HL-60 (cell line): ENCODE results near the gene TLX1.

Source experiments
- DNase-seq, 2 experiments: peaks; one replicate each; pipeline ENCODE4 v3.0.0-alpha.2; 2010 to 2020; ENCODE audit warnings: low read depth in 1 of 2, low spot score in 1 of 2
- H3K27ac ChIP-seq: fragments of 250-450 bp; sonication (Bioruptor Pico); replicated peaks from 2 replicates; pipeline ENCODE4 v1.5.1; 2020; ENCODE audit warnings: mild to moderate bottlenecking, moderate library complexity
- H3K27me3 ChIP-seq: fragments of 250-450 bp; sonication (Bioruptor Pico); 2 replicates; pipeline ENCODE4 v1.5.1; 2021; ENCODE audit warnings: mild to moderate bottlenecking, moderate library complexity; ENCODE audit not compliant: insufficient read depth, poor library complexity, severe bottlenecking
- H3K4me3 ChIP-seq: replicated peaks from 2 replicates; pipeline ENCODE4 v1.5.1; 2011; ENCODE audit warnings: mild to moderate bottlenecking, control low read depth, low read length; ENCODE audit not compliant: insufficient read depth
- CTCF ChIP-seq: IDR thresholded peaks from one replicate; pipeline ENCODE4 v1.5.1; 2011; ENCODE audit warnings: low read length, control low read depth, inconsistent platforms; ENCODE audit not compliant: insufficient read depth
- GABPA ChIP-seq: IDR thresholded peaks from 2 replicates; pipeline ENCODE4 v1.6.1; 2012; ENCODE audit warnings: low read depth
- POLR2AphosphoS5 ChIP-seq: IDR thresholded peaks from 2 replicates; pipeline ENCODE4 v1.6.1; 2012; ENCODE audit warnings: low read depth
- SPI1 ChIP-seq: IDR thresholded peaks from 2 replicates; pipeline ENCODE4 v1.6.1; 2012; ENCODE audit warnings: low read depth, mild to moderate bottlenecking, borderline replicate concordance
- TF ChIP-seq, protein P1 (sequence below): IDR thresholded peaks from 2 replicates; pipeline ENCODE4 v1.6.1; 2012; ENCODE audit warnings: low read depth; ENCODE audit not compliant: insufficient replicate concordance

The TLX1 gene

GRCh38 chr10:101099901-101100300 is 31.2 kb upstream of the TLX1 start:
- peaks cover 7% of the 10 kb centered on the region for H3K27me3 ChIP-seq
- DNase-seq, result no peak
- H3K4me3 ChIP-seq, result no peak overlapping the region
- no peak overlapping the region for H3K27ac ChIP-seq
- TF ChIP-seq, protein P1, sequence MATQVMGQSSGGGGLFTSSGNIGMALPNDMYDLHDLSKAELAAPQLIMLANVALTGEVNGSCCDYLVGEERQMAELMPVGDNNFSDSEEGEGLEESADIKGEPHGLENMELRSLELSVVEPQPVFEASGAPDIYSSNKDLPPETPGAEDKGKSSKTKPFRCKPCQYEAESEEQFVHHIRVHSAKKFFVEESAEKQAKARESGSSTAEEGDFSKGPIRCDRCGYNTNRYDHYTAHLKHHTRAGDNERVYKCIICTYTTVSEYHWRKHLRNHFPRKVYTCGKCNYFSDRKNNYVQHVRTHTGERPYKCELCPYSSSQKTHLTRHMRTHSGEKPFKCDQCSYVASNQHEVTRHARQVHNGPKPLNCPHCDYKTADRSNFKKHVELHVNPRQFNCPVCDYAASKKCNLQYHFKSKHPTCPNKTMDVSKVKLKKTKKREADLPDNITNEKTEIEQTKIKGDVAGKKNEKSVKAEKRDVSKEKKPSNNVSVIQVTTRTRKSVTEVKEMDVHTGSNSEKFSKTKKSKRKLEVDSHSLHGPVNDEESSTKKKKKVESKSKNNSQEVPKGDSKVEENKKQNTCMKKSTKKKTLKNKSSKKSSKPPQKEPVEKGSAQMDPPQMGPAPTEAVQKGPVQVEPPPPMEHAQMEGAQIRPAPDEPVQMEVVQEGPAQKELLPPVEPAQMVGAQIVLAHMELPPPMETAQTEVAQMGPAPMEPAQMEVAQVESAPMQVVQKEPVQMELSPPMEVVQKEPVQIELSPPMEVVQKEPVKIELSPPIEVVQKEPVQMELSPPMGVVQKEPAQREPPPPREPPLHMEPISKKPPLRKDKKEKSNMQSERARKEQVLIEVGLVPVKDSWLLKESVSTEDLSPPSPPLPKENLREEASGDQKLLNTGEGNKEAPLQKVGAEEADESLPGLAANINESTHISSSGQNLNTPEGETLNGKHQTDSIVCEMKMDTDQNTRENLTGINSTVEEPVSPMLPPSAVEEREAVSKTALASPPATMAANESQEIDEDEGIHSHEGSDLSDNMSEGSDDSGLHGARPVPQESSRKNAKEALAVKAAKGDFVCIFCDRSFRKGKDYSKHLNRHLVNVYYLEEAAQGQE, result no peak
- TF ChIP-seq GABPA (no peak), CTCF (no peak), POLR2AphosphoS5 (no peak), SPI1 (no peak)

DNA sequence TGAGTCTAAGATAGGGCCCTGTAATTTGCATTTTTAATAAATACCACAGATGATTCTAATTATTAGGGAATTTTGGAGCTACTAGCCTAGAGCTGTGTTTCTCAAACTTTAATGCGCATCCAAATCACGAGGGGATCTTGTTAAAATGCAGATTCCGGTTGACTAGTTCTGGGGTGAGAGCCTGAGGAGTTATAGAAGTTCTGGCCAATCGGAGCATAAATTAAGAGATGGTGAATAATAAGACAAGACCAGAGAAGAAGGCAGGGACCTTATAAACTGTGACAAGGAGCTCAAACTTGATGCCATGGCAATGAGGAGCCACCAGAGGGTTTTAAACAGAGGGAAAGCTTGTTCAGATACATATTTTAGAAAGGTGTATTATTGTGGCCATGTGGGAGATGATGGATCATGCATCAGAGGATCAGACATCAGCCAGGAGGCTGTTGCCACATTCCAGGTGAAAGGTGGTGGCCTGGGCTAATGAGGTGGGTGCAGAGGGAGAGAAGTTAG is 29.7 kb upstream of the TLX1 start:
- no peak overlapping the region for H3K27ac ChIP-seq
- H3K4me3 ChIP-seq, result no peak overlapping the region
- no peak for DNase-seq
- H3K27me3 ChIP-seq, result peaks cover 7% of the 10 kb centered on the region
- TF ChIP-seq SPI1, result no peak
- no peak for TF ChIP-seq GABPA
- TF ChIP-seq POLR2AphosphoS5, result no peak
- TF ChIP-seq, protein P1, result no peak
- no peak for TF ChIP-seq CTCF

DNA sequence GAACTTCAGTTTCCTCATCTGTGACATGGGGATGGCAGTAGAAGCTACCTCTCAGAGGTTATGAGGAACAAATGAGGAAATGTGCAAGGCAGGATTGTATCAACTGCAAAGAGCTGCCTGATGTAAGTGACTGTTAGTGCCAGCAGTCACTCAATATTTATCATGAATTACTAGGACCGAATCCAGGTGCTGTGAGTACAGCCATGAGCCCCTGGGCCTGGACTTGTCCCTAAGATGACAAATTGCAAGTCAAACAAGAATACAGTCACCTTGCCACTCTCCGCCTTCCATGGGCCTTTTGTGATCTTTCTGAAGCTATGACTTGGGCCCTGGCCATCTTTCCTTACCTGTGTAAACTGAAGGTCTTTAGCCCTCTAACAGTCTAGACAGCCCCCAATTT is 27.7 kb upstream of the TLX1 start:
- TF ChIP-seq POLR2AphosphoS5 (no peak), SPI1 (no peak), CTCF (no peak), GABPA (no peak)
- TF ChIP-seq, protein P1, result no peak
- H3K27ac ChIP-seq, result no peak overlapping the region
- no peak for DNase-seq
- H3K27me3 ChIP-seq, result peaks cover 5% of the 10 kb centered on the region
- H3K4me3 ChIP-seq, result no peak overlapping the region
